WI38 (cell line): ENCODE results near the gene FBXO38.
A peak's percentile ranks its signal among the peaks of the same experiment; 100 is the strongest.

Experiments
- H3K4me3 ChIP-seq: 2 replicates; pipeline ENCODE4 v1.5.1; 2011; ENCODE audit warnings: low read depth, mild to moderate bottlenecking, control low read depth, low read length
- TF ChIP-seq, protein P1 (sequence below): IDR thresholded peaks from 2 replicates; pipeline ENCODE4 v1.5.1; 2012; ENCODE audit warnings: low read depth, mild to moderate bottlenecking, control low read depth, low read length

The FBXO38 gene

DNA sequence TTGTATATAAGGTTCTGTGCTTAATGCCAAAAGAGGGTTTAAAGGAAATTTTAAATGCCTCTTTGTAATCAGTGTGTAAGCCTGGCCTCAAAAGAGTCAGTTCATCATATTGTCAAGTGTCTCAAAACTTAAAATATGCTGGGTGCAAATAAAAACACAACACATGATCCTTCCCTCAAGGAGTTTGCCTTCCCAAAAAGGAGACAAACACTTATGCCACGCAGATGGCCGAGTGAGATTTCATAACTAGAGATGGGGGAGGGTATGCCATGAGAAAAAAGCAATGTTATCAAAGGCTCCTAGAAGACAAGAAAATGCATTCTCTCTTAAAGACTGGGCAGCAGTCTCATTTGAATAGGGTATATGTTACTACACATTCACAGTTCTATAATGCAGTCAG, 55.2 kb downstream of the FBXO38 start:
- H3K4me3 ChIP-seq, result no peak overlapping the region
- TF ChIP-seq, protein P1, sequence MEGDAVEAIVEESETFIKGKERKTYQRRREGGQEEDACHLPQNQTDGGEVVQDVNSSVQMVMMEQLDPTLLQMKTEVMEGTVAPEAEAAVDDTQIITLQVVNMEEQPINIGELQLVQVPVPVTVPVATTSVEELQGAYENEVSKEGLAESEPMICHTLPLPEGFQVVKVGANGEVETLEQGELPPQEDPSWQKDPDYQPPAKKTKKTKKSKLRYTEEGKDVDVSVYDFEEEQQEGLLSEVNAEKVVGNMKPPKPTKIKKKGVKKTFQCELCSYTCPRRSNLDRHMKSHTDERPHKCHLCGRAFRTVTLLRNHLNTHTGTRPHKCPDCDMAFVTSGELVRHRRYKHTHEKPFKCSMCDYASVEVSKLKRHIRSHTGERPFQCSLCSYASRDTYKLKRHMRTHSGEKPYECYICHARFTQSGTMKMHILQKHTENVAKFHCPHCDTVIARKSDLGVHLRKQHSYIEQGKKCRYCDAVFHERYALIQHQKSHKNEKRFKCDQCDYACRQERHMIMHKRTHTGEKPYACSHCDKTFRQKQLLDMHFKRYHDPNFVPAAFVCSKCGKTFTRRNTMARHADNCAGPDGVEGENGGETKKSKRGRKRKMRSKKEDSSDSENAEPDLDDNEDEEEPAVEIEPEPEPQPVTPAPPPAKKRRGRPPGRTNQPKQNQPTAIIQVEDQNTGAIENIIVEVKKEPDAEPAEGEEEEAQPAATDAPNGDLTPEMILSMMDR, result no peak

DNA sequence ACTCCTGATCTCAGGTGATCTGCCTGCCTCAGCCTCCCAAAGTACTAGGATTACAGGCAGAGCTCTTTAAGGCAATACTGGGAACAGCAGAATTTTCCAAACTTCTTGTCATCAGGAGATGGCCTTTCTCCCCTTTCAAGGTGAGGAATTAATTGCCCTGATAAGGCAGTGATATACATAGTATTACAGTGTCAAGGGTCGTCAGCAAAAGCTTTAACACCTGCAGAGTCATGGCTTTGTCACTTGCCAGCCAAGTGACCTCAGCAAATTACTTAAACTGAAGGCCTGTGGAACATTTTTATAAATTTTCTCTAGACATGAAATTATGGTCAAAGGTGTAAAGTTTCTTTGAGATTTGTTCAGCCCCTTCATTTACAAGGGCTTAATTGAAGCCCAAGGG, 59.5 kb downstream of the FBXO38 start:
- H3K4me3 ChIP-seq, result no peak overlapping the region
- TF ChIP-seq, protein P1, result no peak

DNA sequence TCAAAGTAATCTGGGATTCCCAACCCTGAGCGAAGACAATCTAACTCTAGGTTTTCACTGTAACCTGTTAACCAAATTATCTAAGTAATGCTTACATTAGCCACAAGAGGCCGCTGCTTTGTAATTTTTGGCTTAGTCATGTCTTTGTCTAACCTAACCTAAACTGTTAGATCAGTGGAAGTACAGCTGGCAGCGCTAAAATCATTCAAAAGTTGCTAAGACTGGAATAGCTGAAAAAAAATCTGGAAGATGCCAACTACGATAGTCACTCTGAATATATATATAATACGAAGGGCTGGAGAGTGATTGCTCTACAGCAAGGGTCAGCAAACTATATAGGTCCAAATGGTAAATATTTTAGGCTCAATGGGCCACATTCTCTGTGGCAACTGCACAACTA, 60.2 kb downstream of the FBXO38 start:
- H3K4me3 ChIP-seq, result no peak overlapping the region
- TF ChIP-seq, protein P1, result peak; percentile 46; the same call in 1 of the 2 replicates

DNA sequence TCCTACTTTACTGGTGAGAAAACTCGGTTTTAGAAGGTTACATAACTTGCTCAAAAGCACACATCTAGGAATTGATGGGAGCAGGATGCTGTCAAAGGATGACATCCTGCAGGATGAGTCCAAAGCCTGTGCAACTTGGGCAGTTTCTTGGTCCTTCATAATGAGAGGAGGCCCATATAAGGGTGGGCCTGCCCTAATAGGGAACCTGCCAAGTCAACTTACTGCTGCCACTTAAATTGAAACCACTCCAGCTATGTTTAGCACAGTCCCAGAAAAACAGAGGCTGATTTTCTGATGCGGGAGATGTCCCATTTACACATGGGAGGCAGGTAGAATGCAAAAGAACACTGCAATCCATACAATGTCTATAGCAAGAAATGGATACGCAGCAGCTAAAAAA, 61.8 kb downstream of the FBXO38 start:
- H3K4me3 ChIP-seq, result no peak overlapping the region
- TF ChIP-seq, protein P1, result no peak

DNA sequence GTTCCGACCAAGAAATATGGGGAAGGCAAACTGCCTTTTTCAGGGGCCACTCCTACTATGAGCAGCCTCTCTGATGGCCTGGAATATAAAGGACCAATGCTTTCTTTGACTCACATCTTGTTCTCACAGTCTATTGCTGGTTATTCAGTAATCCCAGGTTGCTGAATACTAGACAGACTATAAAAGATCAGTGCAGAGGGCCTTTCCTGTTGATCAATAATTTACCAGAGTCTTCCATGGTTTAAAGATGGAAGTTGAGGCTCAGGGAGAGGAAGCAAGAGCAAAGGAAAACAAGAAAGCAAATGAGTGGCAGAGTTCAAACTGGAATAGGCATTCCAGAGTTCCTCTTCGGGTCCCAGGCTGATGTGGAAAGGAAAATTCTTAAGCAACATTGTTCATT, 62.9 kb downstream of the FBXO38 start:
- H3K4me3 ChIP-seq, result no peak overlapping the region
- TF ChIP-seq, protein P1, result no peak

DNA sequence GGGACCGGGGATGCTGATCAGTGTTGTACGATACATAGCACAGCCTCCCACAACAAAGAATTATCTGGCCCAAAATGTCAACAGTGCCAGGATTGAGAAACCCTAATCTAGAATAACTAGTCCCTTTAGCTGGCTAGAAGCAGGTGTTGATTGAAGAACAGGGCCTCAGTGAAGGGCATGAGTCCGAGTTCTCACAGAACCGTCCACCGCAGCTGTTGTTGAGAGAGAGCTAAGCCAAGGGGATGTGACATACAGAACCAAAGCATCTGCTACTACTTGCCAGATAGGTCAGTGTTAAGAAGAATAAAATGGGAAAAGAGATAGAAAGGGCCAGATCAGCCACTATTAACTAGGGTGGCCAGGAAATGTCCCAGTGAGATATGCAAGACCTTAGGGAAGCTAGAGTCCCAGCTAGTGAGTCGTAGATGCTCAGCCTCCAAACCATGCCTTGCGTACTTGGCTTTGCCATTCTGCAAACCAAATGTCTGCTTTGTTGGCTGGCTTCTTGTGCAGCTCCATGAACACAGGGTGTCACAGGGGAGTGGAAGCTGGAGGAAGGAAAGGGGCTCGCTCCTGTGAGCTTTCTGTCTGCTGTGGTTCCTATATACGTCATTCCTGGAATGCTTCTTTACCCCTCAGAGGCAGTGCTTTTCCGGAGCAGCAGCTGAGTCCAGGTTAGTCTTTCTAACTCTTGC, 68.9 kb downstream of the FBXO38 start:
- H3K4me3 ChIP-seq, result no peak overlapping the region
- TF ChIP-seq, protein P1, result no peak

DNA sequence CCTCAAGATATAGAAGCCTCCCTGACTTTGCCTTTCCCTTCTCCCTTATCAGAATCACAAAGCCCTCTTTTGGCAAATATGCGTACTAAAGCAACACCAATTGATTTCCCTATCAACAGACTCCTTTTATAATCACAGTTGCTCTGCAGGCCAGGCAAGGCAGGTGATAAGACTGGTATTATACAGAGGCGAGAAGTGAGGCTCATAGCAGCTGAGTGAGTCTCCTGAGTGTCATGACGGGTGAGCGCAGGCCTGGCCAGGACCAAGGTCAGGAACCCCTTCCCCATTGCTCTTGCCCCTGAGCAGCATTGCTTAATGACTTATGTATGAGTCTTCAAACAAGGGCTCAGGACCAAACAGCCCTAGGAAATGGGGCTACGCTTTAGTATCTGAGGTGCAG, 70.8 kb downstream of the FBXO38 start:
- TF ChIP-seq, protein P1, result no peak

More for the DNA sequence above, 70.8 kb downstream of the FBXO38 start:
- H3K4me3 ChIP-seq, result no peak overlapping the region
